HCT116 (cell line): ENCODE measurements around the gene ALDH9A1. TPM values are rescaled to one million over a fixed set of nuclear protein-coding genes. Genes with fewer than 3 reads are reported as not detected.

Experiments
- ATAC-seq: fragments of 200-7000 bp; cut with Tn5 transposase; 2 replicates; pipeline ENCODE4 v1.9.1; 2020; ENCODE audit warnings: mild to moderate bottlenecking, moderate library complexity
- BruUV-seq: library from RNA; stranded (reverse); fragments of 400-500 nt; replicated peaks from 2 replicates; lab custom pipeline; 2021; lab: Mats Ljungman, UMichigan
- CTCF ChIA-PET: fragments of 300-600 bp; sonication (Branson Sonifier 250); formaldehyde crosslinking; loops from one replicate; lab custom pipeline; 2021; ENCODE audit warnings: antibody characterized with exemption; lab: Charles Lee
- POLR2A ChIA-PET: fragments of 300-600, 350-600 bp; sonication (Branson Sonifier 250); formaldehyde crosslinking; loops from one replicate; lab custom pipeline; 2021; ENCODE audit warnings: antibody characterized with exemption; lab: Charles Lee
- RAD21 ChIA-PET, 2 experiments: fragments of 300-600 bp; sonication (Branson Sonifier 250); formaldehyde crosslinking; loops; one replicate each; lab custom pipeline; 2023; ENCODE audit warnings: low total read pairs in 2 of 2; ENCODE audit not compliant: uncharacterized antibody in 2 of 2, unreplicated experiment in 2 of 2, low non-redundant PET in 1 of 2; lab: Charles Lee
- DNase-seq: peaks from one replicate; pipeline ENCODE4 v3.0.0-alpha.2; 2010; ENCODE audit warnings: low read depth, low spot score
- H2AFZ ChIP-seq: fragments of 200-600 bp; shearing (Covaris generic), sonication (generic); 2 replicates; pipeline ENCODE4 v1.6.1; 2017; ENCODE audit warnings: low read depth, mixed run types, mixed read lengths, antibody characterized with exemption, low read length; ENCODE audit not compliant: poor library complexity, severe bottlenecking
- H3K27ac ChIP-seq: 2 replicates; pipeline ENCODE4 v1.5.1; 2012; ENCODE audit warnings: low read depth, low read length
- H3K27me3 ChIP-seq: fragments of 200-600 bp; sonication (generic); 2 replicates; pipeline ENCODE4 v1.6.1; 2016; ENCODE audit warnings: mixed run types, low read length, mixed read lengths; ENCODE audit not compliant: insufficient read depth
- H3K36me3 ChIP-seq, 2 experiments: fragments of 200-500 bp in 1 of 2; fragments of 200-600 bp in 1 of 2; sonication (Bioruptor generic) in 1 of 2; sonication (generic) in 1 of 2; 2 replicates each; pipeline versions ENCODE4 v1.5.1 to v1.6.1; 2014 to 2016; ENCODE audit warnings: low read length in 2 of 2, inconsistent platforms in 1 of 2, mixed read lengths in 1 of 2, mixed run types in 1 of 2; ENCODE audit not compliant: insufficient read depth in 2 of 2, control insufficient read depth in 1 of 2
- H3K4me1 ChIP-seq, 2 experiments: fragments of 200-600 bp in 1 of 2; sonication (generic) in 1 of 2; 2 replicates each; pipeline versions ENCODE4 v1.5.1 to v1.6.1; 2012 to 2017; ENCODE audit warnings: low read length in 2 of 2, inconsistent platforms in 1 of 2, mild to moderate bottlenecking in 1 of 2, mixed read lengths in 1 of 2, mixed run types in 1 of 2, moderate library complexity in 1 of 2; ENCODE audit not compliant: insufficient read depth in 2 of 2, control insufficient read depth in 1 of 2
- H3K4me2 ChIP-seq: fragments of 200-600 bp; sonication (generic); 2 replicates; pipeline ENCODE4 v1.6.1; 2017; ENCODE audit warnings: mixed run types, low read length, mixed read lengths
- H3K4me3 ChIP-seq, 2 experiments: fragments of 200-600 bp in 1 of 2; sonication (generic) in 1 of 2; replicated peaks in 1 of 2; 2 replicates each; pipeline ENCODE4 v1.5.1; 2011 to 2016; ENCODE audit warnings: low read length in 2 of 2, control low read depth in 1 of 2, low read depth in 1 of 2, mild to moderate bottlenecking in 1 of 2, mixed read lengths in 1 of 2, mixed run types in 1 of 2
- H3K79me2 ChIP-seq: fragments of 200-600 bp; sonication (generic); 2 replicates; pipeline ENCODE4 v1.6.1; 2017; ENCODE audit warnings: mild to moderate bottlenecking, mixed run types, low read length, moderate library complexity, mixed read lengths; ENCODE audit not compliant: insufficient read depth
- H3K9ac ChIP-seq: fragments of 200-600 bp; sonication (generic); 2 replicates; pipeline ENCODE4 v1.6.1; 2016; ENCODE audit warnings: low read length, mixed read lengths
- H3K9me2 ChIP-seq: fragments of 200-600 bp; sonication (generic), shearing (Covaris generic); 2 replicates; pipeline ENCODE4 v1.6.1; 2017; ENCODE audit warnings: mixed run types, mild to moderate bottlenecking, moderate library complexity; ENCODE audit not compliant: insufficient read depth
- H3K9me3 ChIP-seq, 2 experiments: fragments of 200-500 bp in 1 of 2; fragments of 200-600 bp in 1 of 2; sonication (Bioruptor generic) in 1 of 2; sonication (generic) in 1 of 2; 2 replicates each; pipeline ENCODE4 v1.6.1; 2014 to 2017; ENCODE audit warnings: low read length in 2 of 2, mixed read lengths in 2 of 2, inconsistent platforms in 1 of 2, low read depth in 1 of 2, mild to moderate bottlenecking in 1 of 2, mixed run types in 1 of 2, moderate library complexity in 1 of 2; ENCODE audit not compliant: control insufficient read depth in 1 of 2, insufficient read depth in 1 of 2
- H4K20me1 ChIP-seq: fragments of 200-600 bp; sonication (generic), shearing (Covaris generic); 2 replicates; pipeline ENCODE4 v1.6.1; 2017; ENCODE audit warnings: mixed run types, mild to moderate bottlenecking, moderate library complexity; ENCODE audit not compliant: insufficient read depth
- CEBPB ChIP-seq: IDR thresholded peaks from 2 replicates; pipeline ENCODE4 v1.6.1; 2012; ENCODE audit warnings: low read depth
- CTCF ChIP-seq, 3 experiments: fragments of 200-600 bp in 1 of 3; sonication (generic) in 1 of 3; IDR thresholded peaks in 2 of 3; conservative IDR thresholded peaks in 1 of 3; 2 replicates each; pipeline ENCODE4 v1.5.1; 2012 to 2017; ENCODE audit warnings: low read depth in 2 of 3, low read length in 2 of 3, antibody characterized with exemption in 1 of 3, borderline replicate concordance in 1 of 3, control low read depth in 1 of 3, mild to moderate bottlenecking in 1 of 3, mixed read lengths in 1 of 3, mixed run types in 1 of 3, moderate library complexity in 1 of 3; ENCODE audit not compliant: insufficient read depth in 1 of 3
- EGR1 ChIP-seq: IDR thresholded peaks from 2 replicates; pipeline ENCODE4 v1.6.1; 2012; ENCODE audit warnings: low read depth
- EZH2 ChIP-seq: fragments of 200-600 bp; sonication (generic); IDR thresholded peaks from 2 replicates; pipeline ENCODE4 v1.6.1; 2017; ENCODE audit warnings: antibody characterized with exemption, mixed run types
- FOSL1 ChIP-seq: IDR thresholded peaks from 2 replicates; pipeline ENCODE4 v1.6.1; 2012; ENCODE audit warnings: low read depth
- POLR2A ChIP-seq: IDR thresholded peaks from 2 replicates; pipeline ENCODE4 v1.7.0; 2011; ENCODE audit warnings: borderline replicate concordance; ENCODE audit not compliant: insufficient read depth, insufficient read length; ENCODE audit errors: extremely low read depth
- RAD21 ChIP-seq: IDR thresholded peaks from 2 replicates; pipeline ENCODE4 v1.6.1; 2012; ENCODE audit warnings: low read depth, mild to moderate bottlenecking
- SIN3A ChIP-seq: IDR thresholded peaks from 2 replicates; pipeline ENCODE4 v1.6.1; 2012; ENCODE audit warnings: low read depth
- SP1 ChIP-seq: IDR thresholded peaks from 2 replicates; pipeline ENCODE4 v1.6.1; 2012; ENCODE audit warnings: low read depth
- ZFX ChIP-seq: fragments of 450-650 bp; IDR thresholded peaks from 2 replicates; pipeline ENCODE4 v1.6.1; 2017
- ZNF274 ChIP-seq: fragments of 200-500 bp; sonication (Bioruptor generic); IDR thresholded peaks from 2 replicates; pipeline ENCODE4 v1.6.1; 2014; ENCODE audit warnings: mild to moderate bottlenecking, low read depth, low read length, inconsistent platforms
- intact Hi-C: fragments of 100-400 bp; cut with micrococcal nuclease; formaldehyde crosslinking; loops from 2 replicates; pipeline ENCODE4 v1.10.0; 2022
- total RNA-seq: library from RNA; stranded (reverse); gene quantifications from one replicate; pipeline ENCODE4 v1.2.1, GENCODE V29; 2021; ENCODE audit not compliant: unreplicated experiment
- TF ChIP-seq, protein P1 (sequence below): IDR thresholded peaks from 2 replicates; pipeline ENCODE4 v1.6.1; 2012; ENCODE audit warnings: low read depth
- TF ChIP-seq, protein P2 (sequence below): IDR thresholded peaks from 2 replicates; pipeline ENCODE4 v1.6.1; 2012
- TF ChIP-seq, protein P3 (sequence below): IDR thresholded peaks from 2 replicates; pipeline ENCODE4 v1.6.1; 2012

The ALDH9A1 gene
- total RNA-seq, 1 experiment from 2014 or later, result 46.0 TPM

GRCh38 chr1:165697491-165697880 lies 876 bp downstream of the ALDH9A1 start (continued):
- TF ChIP-seq, protein P1, sequence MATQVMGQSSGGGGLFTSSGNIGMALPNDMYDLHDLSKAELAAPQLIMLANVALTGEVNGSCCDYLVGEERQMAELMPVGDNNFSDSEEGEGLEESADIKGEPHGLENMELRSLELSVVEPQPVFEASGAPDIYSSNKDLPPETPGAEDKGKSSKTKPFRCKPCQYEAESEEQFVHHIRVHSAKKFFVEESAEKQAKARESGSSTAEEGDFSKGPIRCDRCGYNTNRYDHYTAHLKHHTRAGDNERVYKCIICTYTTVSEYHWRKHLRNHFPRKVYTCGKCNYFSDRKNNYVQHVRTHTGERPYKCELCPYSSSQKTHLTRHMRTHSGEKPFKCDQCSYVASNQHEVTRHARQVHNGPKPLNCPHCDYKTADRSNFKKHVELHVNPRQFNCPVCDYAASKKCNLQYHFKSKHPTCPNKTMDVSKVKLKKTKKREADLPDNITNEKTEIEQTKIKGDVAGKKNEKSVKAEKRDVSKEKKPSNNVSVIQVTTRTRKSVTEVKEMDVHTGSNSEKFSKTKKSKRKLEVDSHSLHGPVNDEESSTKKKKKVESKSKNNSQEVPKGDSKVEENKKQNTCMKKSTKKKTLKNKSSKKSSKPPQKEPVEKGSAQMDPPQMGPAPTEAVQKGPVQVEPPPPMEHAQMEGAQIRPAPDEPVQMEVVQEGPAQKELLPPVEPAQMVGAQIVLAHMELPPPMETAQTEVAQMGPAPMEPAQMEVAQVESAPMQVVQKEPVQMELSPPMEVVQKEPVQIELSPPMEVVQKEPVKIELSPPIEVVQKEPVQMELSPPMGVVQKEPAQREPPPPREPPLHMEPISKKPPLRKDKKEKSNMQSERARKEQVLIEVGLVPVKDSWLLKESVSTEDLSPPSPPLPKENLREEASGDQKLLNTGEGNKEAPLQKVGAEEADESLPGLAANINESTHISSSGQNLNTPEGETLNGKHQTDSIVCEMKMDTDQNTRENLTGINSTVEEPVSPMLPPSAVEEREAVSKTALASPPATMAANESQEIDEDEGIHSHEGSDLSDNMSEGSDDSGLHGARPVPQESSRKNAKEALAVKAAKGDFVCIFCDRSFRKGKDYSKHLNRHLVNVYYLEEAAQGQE, result no peak
- TF ChIP-seq SP1, result no peak

DNA sequence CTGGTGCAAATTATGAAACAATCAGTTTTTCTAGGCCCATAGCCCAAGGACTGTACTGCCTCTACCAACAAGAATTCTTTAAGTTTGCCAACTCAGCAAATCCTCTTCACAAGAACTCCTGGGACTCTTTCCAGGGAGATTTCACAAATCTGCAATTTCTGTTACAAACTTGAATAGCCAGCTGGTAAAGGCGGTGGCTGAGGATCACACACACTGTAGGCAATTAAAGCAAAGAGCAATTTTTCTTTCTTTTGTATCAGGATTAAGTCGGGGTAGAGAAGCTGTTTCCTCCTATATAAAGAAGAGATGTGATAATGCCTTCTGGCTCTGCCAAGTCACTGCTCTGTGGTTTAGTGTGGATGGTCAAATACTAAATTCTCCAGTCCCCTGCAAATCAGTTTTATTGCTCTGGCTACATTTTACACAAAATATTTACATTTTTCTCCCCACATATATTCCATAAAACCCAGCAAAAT lies 1.7 kb downstream of the ALDH9A1 start:
- BruUV-seq, result no TSS peak
- ChIA-PET CTCF (interaction anchor here (1.0 kb wide), 1 partner anchor 175 kb away, joined by 3 read pairs; no protein-coding TSS in a partner anchor), RAD21 (no interaction called here), POLR2A (no interaction called here)
- Histone ChIP-seq H3K27me3 (no peaks in the 10 kb centered on the region), H3K4me3 (peak overlapping the region; percentile 72 to 92; a peak in 3 of 4 replicates), H3K27ac (no peak overlapping the region), H2AFZ (no peak overlapping the region), H3K9me2 (no peaks in the 10 kb centered on the region), H4K20me1 (no peaks in the 10 kb centered on the region), H3K79me2 (peaks cover 38% of the 10 kb centered on the region), H3K9ac (no peak overlapping the region; the same call in 1 of the 2 replicates), H3K36me3 (no peaks in the 10 kb centered on the region), H3K9me3 (no peaks in the 10 kb centered on the region), H3K4me1 (peaks cover 12 to 23% of the 10 kb centered on the region in 2 experiments), H3K4me2 (peak overlapping the region; percentile 75)
- intact Hi-C loops, result loop anchor here (5.0 kb wide), 2 partner anchors 64 to 94 kb away; partner anchors contain the start of gene MGST3
- TF ChIP-seq SIN3A (no peak), FOSL1 (no peak), RAD21 (no peak), POLR2A (no peak), EGR1 (no peak), ZFX (no peak), CTCF (IDR thresholded peaks at IDR 0.05 in 2 of 3, conservative IDR thresholded peaks at IDR 0.05 in 1 of 3; ENCODE audit: borderline replicate concordance in 1 of 3, insufficient read depth in 1 of 3, low read depth in 2 of 3, low read length in 2 of 3) (no peak), CEBPB (no peak), EZH2 (no peak), ZNF274 (no peak)
- TF ChIP-seq, protein P2, sequence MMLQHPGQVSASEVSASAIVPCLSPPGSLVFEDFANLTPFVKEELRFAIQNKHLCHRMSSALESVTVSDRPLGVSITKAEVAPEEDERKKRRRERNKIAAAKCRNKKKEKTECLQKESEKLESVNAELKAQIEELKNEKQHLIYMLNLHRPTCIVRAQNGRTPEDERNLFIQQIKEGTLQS, result no peak
- TF ChIP-seq, protein P3, sequence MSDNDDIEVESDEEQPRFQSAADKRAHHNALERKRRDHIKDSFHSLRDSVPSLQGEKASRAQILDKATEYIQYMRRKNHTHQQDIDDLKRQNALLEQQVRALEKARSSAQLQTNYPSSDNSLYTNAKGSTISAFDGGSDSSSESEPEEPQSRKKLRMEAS, result no peak
- DNase-seq, result no peak
- no peak for ATAC-seq
